Gastrocnemius medialis (tissue), 4 donors: Measurements from ENCODE around the gene NEUROD1. TPM values are rescaled to one million over a fixed set of nuclear protein-coding genes. Genes with fewer than 3 reads are reported as not detected.

Experiments
- ATAC-seq, 2 donors: fragments of 150-250 bp; one replicate each; pipeline ENCODE4 v1.9.1; 2016
- DNase-seq, 2 donors: peaks; one replicate each; pipeline ENCODE4 v3.0.0-alpha.2; 2019
- H3K27ac ChIP-seq, 4 donors: fragments of 200-600 bp; sonication (generic); 1 replicate in 1 of 4; 2 replicates in 3 of 4; pipeline ENCODE4 v1.5.1; 2016 to 2018; ENCODE audit warnings: mild to moderate bottlenecking in 2 of 4, moderate library complexity in 1 of 4
- H3K27me3 ChIP-seq, 3 donors: fragments of 200-600 bp; sonication (generic) in 2 of 3; 1 replicate in 1 of 3; 2 replicates in 2 of 3; pipeline versions ENCODE4 v1.5.1 to v1.6.0; 2016 to 2019; ENCODE audit warnings: mild to moderate bottlenecking in 1 of 3, moderate library complexity in 1 of 3
- H3K36me3 ChIP-seq, 2 donors: fragments of 200-600 bp; sonication (generic) in 1 of 2; one replicate each; pipeline ENCODE4 v1.5.1; 2017 to 2018
- H3K4me1 ChIP-seq, 2 donors: fragments of 200-600 bp; sonication (generic) in 1 of 2; one replicate each; pipeline ENCODE4 v1.5.1; 2016 to 2017; ENCODE audit warnings: mild to moderate bottlenecking in 2 of 2
- H3K4me3 ChIP-seq, 4 donors: fragments of 200-600 bp; sonication (generic) in 3 of 4; 1 replicate in 1 of 4; 2 replicates in 3 of 4; pipeline ENCODE4 v1.5.1; 2016 to 2019; ENCODE audit warnings: mild to moderate bottlenecking in 2 of 4
- H3K9me3 ChIP-seq, 3 donors: fragments of 200-600 bp; sonication (generic) in 2 of 3; 1 replicate in 1 of 3; 2 replicates in 2 of 3; pipeline ENCODE4 v1.5.1; 2016 to 2019
- CTCF ChIP-seq, 5 experiments: fragments of 450-650 bp in 3 of 5; fragments of 200-600 bp in 2 of 5; sonication (generic) in 2 of 5; IDR thresholded peaks in 4 of 5; conservative IDR thresholded peaks in 1 of 5; 1 replicate in 4 of 5; 2 replicates in 1 of 5; pipeline ENCODE4 v1.5.1; 2016 to 2019; ENCODE audit warnings: antibody characterized with exemption in 5 of 5, mild to moderate bottlenecking in 3 of 5, moderate library complexity in 3 of 5
- POLR2A ChIP-seq, 2 donors: fragments of 450-650 bp; IDR thresholded peaks; one replicate each; pipeline ENCODE4 v1.6.1; 2017; ENCODE audit warnings: antibody characterized with exemption in 2 of 2, mild to moderate bottlenecking in 2 of 2, moderate library complexity in 2 of 2
- in situ Hi-C, 4 donors: fragments of 200-750 bp; cut with MboI; loops; one replicate each; pipeline versions ENCODE4 v1.15.0 to v1.8.0; 2017; ENCODE audit warnings: low sequenced_read_pairs in 4 of 4
- intact Hi-C: fragments of 100-400 bp; cut with DNase I; formaldehyde crosslinking; loops from one replicate; pipeline ENCODE4 v1.15.1; 2023; ENCODE audit warnings: low total_unique reads
- total RNA-seq, 4 donors: library from RNA; depleted of rRNA; stranded (reverse); fragments of >200 nt; gene quantifications; one replicate each; pipeline versions ENCODE4 v1.1.0 to v1.2.3, GENCODE V29; 2016

NEUROD1 gene
- total RNA-seq, 4 donors from 2014 or later: not detected

DNA sequence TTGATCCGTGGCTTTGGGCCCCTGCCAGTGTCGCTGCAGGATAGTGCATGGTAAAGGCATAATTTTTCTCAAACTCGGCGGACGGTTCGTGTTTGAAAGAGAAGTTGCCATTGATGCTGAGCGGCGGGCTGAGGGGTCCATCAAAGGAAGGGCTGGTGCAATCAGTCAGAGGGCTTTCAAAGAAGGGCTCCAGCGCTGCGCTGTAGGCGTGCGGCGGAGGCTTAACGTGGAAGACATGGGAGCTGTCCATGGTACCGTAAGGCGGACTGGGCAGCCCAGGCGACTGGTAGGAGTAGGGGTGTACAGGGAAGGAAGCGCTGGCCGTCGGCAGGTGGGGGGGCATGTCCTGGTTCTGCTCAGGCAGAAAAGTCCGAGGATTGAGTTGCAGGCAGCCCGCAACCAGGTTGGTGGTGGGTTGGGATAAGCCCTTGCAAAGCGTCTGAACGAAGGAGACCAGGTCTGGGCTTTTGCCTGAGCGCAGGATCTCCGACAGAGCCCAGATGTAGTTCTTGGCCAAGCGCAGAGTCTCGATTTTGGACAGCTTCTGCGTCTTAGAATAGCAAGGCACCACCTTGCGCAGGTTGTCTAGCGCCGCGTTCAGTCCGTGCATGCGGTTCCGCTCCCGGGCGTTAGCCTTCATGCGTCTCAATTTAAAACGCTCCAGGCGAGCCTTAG lies 2.3 kb downstream of the NEUROD1 start:
- in situ Hi-C loops: no loop called here
- DNase-seq: no peak
- no peaks in the 10 kb centered on the region for H3K9me3 ChIP-seq
- H3K36me3 ChIP-seq: no peaks in the 10 kb centered on the region
- peaks cover 0 to 6% of the 10 kb centered on the region in 2 donors for H3K4me1 ChIP-seq
- intact Hi-C loops: no loop called here
- peaks cover 53 to 60% (median 57%) of the 10 kb centered on the region in 3 donors for H3K27me3 ChIP-seq
- H3K4me3 ChIP-seq: no peak overlapping the region
- TF ChIP-seq CTCF (IDR thresholded peaks at IDR 0.05 in 4 of 5, conservative IDR thresholded peaks at IDR 0.05 in 1 of 5): no peak
- no peak for TF ChIP-seq POLR2A (IDR thresholded peaks at IDR 0.05)
- no peak overlapping the region for H3K27ac ChIP-seq
- ATAC-seq: no peak

DNA sequence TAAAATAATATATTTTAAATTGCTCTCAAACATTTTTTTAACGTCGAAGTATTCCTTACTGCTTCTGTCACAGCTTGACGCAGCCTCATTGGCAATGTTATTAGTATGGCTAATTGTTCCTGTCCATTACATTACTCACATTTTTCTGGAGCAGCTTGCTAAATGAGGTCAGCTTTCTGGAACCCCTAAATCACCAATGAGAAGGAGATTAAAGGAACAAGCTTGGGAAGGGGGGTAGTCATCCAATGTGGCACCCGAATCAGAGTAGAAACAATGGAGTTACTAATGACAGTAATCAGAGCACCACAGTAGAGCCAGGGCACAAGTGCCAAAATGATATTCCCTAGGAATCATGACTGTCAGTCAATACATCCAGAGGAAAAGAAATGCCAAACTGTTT lies 5.1 kb downstream of the NEUROD1 start:
- no peaks in the 10 kb centered on the region for H3K36me3 ChIP-seq
- H3K27ac ChIP-seq: no peak overlapping the region
- intact Hi-C loops: no loop called here
- no peak for ATAC-seq
- H3K27me3 ChIP-seq: peaks cover 25 to 32% (median 29%) of the 10 kb centered on the region in 3 donors
- H3K4me3 ChIP-seq: no peak overlapping the region
- no peak for DNase-seq
- H3K9me3 ChIP-seq: no peaks in the 10 kb centered on the region
- in situ Hi-C loops: no loop called here
- TF ChIP-seq POLR2A (IDR thresholded peaks at IDR 0.05) (no peak), CTCF (IDR thresholded peaks at IDR 0.05 in 4 of 5, conservative IDR thresholded peaks at IDR 0.05 in 1 of 5) (no peak)
- H3K4me1 ChIP-seq: no peaks in the 10 kb centered on the region

DNA sequence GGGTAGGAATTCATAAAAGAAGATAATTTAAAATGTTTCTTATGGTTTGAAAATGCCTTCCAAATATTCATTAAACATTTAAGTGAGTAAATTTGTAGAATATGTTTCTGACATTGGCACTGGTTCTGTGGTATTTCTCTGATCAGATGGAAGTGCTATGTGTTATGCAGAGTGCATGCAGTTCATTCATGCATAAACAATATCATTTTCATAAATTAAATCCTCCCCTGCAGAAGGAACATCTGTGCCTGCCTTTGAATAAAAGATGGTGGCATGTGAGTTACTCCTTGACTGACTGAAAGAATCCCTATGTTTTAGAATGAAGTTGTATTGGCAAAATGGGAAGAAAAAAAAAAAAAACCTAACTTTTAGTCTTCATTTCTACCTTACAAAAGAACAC lies 5.9 kb downstream of the NEUROD1 start:
- intact Hi-C loops (no loop called here), in situ Hi-C loops (no loop called here)
- H3K27ac ChIP-seq: no peak overlapping the region
- peaks cover 19 to 26% (median 21%) of the 10 kb centered on the region in 3 donors for H3K27me3 ChIP-seq
- no peaks in the 10 kb centered on the region for H3K36me3 ChIP-seq
- no peak overlapping the region for H3K4me3 ChIP-seq
- ATAC-seq (no peak), DNase-seq (no peak)
- no peaks in the 10 kb centered on the region for H3K9me3 ChIP-seq
- H3K4me1 ChIP-seq: no peaks in the 10 kb centered on the region
- TF ChIP-seq POLR2A (IDR thresholded peaks at IDR 0.05) (no peak), CTCF (IDR thresholded peaks at IDR 0.05 in 4 of 5, conservative IDR thresholded peaks at IDR 0.05 in 1 of 5) (no peak)

GRCh38 chr2:181673173-181673572 lies 7.1 kb downstream of the NEUROD1 start:
- Histone ChIP-seq H3K27me3 (peaks cover 8 to 13% (median 9%) of the 10 kb centered on the region in 3 donors), H3K27ac (no peak overlapping the region), H3K9me3 (no peaks in the 10 kb centered on the region), H3K4me1 (no peaks in the 10 kb centered on the region), H3K4me3 (no peak overlapping the region), H3K36me3 (no peaks in the 10 kb centered on the region)
- DNase-seq (no peak), ATAC-seq (no peak)
- TF ChIP-seq CTCF (IDR thresholded peaks at IDR 0.05 in 4 of 5, conservative IDR thresholded peaks at IDR 0.05 in 1 of 5) (no peak), POLR2A (IDR thresholded peaks at IDR 0.05) (no peak)
- intact Hi-C loops: no loop called here
- in situ Hi-C loops: no loop called here
